ENCODE measurements around the gene LTA4H.

The LTA4H gene

GRCh38 chr12:95959107-95959506 is 76.3 kb downstream of the LTA4H start:
- DNase-seq (ENCODE audit: low read depth in 2 of 2): no peak

DNA sequence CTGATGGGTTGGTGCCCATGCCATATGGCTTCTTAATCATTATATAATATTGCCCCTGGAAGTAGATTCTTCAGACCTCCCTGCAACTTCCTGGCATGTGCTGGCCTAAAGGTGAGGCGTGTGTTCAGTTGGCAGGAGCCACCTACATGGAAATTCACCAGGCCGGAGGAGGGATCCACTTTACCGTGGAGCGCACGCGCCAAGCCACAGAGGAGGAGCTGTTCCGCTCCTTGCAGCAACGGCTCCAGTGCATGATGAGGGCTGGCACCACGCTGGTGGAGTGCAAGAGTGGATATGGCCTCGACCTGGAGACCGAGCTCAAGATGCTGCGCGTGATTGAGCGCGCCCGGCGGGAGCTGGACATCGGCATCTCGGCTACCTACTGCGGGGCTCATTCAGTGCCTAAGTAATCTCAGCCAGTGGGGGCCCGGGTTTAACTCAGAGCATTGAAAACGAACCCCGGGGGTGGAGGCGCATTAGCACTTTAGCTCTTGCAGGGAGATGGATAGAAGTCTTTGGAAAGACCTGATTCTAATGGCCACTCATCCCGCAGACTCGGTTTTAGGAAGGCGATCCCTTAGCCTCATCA is 78.7 kb downstream of the LTA4H start:
- DNase-seq (ENCODE audit: low read depth in 2 of 2): no peak

- no peak for DNase-seq (ENCODE audit: low read depth in 2 of 2)
Measured at GRCh38 chr12:95955549-95956159, 79.7 kb downstream of the LTA4H start.

DNA sequence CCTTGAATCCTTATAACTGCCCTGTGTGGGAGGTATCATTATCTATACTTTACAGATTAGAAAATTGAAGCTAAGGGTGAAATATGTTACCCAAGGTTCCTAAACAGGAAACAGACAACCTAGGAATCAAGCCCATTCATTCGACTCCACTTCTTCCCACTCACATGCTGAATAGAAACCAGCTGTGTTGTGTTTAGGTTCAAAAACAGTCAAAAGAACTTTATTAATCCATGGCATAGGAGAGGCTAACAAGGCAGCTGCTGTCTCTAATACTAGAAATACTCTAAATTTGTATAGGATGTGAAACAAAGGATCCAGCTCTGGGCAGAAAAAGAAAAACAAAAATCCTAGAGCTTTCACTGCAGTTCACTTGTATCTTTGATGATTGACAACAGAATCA is 82.4 kb downstream of the LTA4H start:
- no peak for DNase-seq (ENCODE audit: low read depth in 2 of 2)

- no peak for DNase-seq (ENCODE audit: low read depth in 2 of 2)
Measured at GRCh38 chr12:95951515-95951914, 83.9 kb downstream of the LTA4H start.
